K562 (cell line): Measurements from ENCODE around the gene CDYL. TPM values are rescaled to one million over a fixed set of nuclear protein-coding genes. Genes with fewer than 3 reads are reported as not detected.

ENCODE experiments used
- ATAC-seq: fragments of 200-7000 bp; cut with Tn5 transposase; 3 replicates; pipeline ENCODE4 v1.9.1; 2020; ENCODE audit warnings: moderate library complexity
- BruUV-seq: library from RNA; stranded (reverse); fragments of 400-500 nt; replicated peaks from 2 replicates; lab custom pipeline; 2021; lab: Mats Ljungman, UMichigan
- CTCF ChIA-PET: fragments of 300-600 bp; formaldehyde crosslinking; extraction: SDS; loops from one replicate; lab custom pipeline; 2021; ENCODE audit warnings: low intra/inter-chr PET ratio; lab: Yijun Ruan, JAX
- POLR2A ChIA-PET: fragments of 300-600, 350-650 bp; sonication (Branson Sonifier 250); formaldehyde crosslinking; extraction: SDS; loops from one replicate; lab custom pipeline; 2021; ENCODE audit warnings: antibody characterized with exemption, inconsistent platforms; lab: Yijun Ruan, JAX
- DNase-seq, 4 experiments: peaks; one replicate each; pipeline versions ENCODE4 v3.0.0 to v3.0.0-alpha.2; 2011 to 2018; ENCODE audit warnings: low spot score in 3 of 4, mixed read lengths in 3 of 4; ENCODE audit errors: extremely low read depth in 1 of 4
- FAIRE-seq: peaks from 2 replicates; lab custom pipeline; 2011; peaks lifted over from hg19 to GRCh38; lab: Jason Lieb, UNC
- H2AFZ ChIP-seq: 2 replicates; pipeline ENCODE4 v1.6.0; 2011; ENCODE audit warnings: low read depth, low read length, control low read depth, inconsistent platforms
- H3K27ac ChIP-seq: fragments of 200-600 bp; 3 replicates; pipeline ENCODE4 v1.8.0; 2011; ENCODE audit warnings: low read depth, mild to moderate bottlenecking, control low read depth, inconsistent platforms, low read length, moderate library complexity, mixed read lengths; ENCODE audit errors: extremely low read depth
- H3K27me3 ChIP-seq, 2 experiments: fragments of 300-600 bp in 1 of 2; 2 replicates in 1 of 2; 3 replicates in 1 of 2; pipeline versions ENCODE4 v1.6.0 to v1.8.0; 2011; ENCODE audit warnings: inconsistent platforms in 2 of 2, low read length in 2 of 2, mild to moderate bottlenecking in 1 of 2, mixed read lengths in 1 of 2, moderate library complexity in 1 of 2; ENCODE audit not compliant: control insufficient read depth in 2 of 2, insufficient read depth in 2 of 2
- H3K36me3 ChIP-seq: fragments of 300-600 bp; 3 replicates; pipeline ENCODE4 v1.8.0; 2011; ENCODE audit warnings: mild to moderate bottlenecking, low read length, inconsistent platforms; ENCODE audit not compliant: control insufficient read depth, insufficient read depth
- H3K4me1 ChIP-seq, 2 experiments: fragments of 200-600 bp in 1 of 2; replicated peaks in 1 of 2; 2 replicates in 1 of 2; 3 replicates in 1 of 2; pipeline versions ENCODE4 v1.5.1 to v1.8.0; 2011; ENCODE audit warnings: inconsistent platforms in 2 of 2, low read length in 2 of 2, mild to moderate bottlenecking in 1 of 2, mixed read lengths in 1 of 2, moderate library complexity in 1 of 2; ENCODE audit not compliant: control insufficient read depth in 2 of 2, insufficient read depth in 2 of 2
- H3K4me2 ChIP-seq: 2 replicates; pipeline ENCODE4 v1.6.1; 2011; ENCODE audit warnings: low read length, control low read depth, inconsistent platforms, mixed read lengths; ENCODE audit not compliant: insufficient read depth
- H3K4me3 ChIP-seq: fragments of 200-600 bp; sonication (generic), shearing (Covaris generic); 2 replicates; pipeline ENCODE4 v1.5.1; 2016; ENCODE audit warnings: control low read depth, inconsistent platforms
- H3K79me2 ChIP-seq: fragments of 200-600 bp; 3 replicates; pipeline ENCODE4 v1.8.0; 2011; ENCODE audit warnings: low read length, inconsistent platforms; ENCODE audit not compliant: control insufficient read depth, insufficient read depth
- H3K9ac ChIP-seq, 2 experiments: 2 replicates each; pipeline versions ENCODE4 v1.6.0 to v1.6.1; 2011; ENCODE audit warnings: low read depth in 2 of 2, low read length in 2 of 2, control low read depth in 1 of 2, inconsistent platforms in 1 of 2, mild to moderate bottlenecking in 1 of 2, mixed read lengths in 1 of 2; ENCODE audit not compliant: insufficient read depth in 1 of 2
- H3K9me1 ChIP-seq: one replicate; pipeline ENCODE4 v1.6.0; 2011; ENCODE audit warnings: inconsistent platforms, mild to moderate bottlenecking, low read length, moderate library complexity; ENCODE audit not compliant: control insufficient read depth, insufficient read depth
- H3K9me3 ChIP-seq: replicated peaks from 2 replicates; pipeline ENCODE4 v1.5.1; 2011; ENCODE audit warnings: low read depth, low read length, inconsistent platforms; ENCODE audit not compliant: control insufficient read depth, insufficient read depth
- H4K20me1 ChIP-seq: replicated peaks from 2 replicates; pipeline ENCODE4 v1.6.1; 2011; ENCODE audit warnings: low read length, inconsistent platforms, mixed read lengths; ENCODE audit not compliant: control insufficient read depth, insufficient read depth
- MYC ChIP-seq, 2 experiments: fragments of 250-450 bp in 1 of 2; sonication (Bioruptor Pico) in 1 of 2; IDR thresholded peaks; 2 replicates each; pipeline versions ENCODE4 v1.5.1 to v1.6.1; 2012 to 2021; ENCODE audit warnings: low read depth in 2 of 2, borderline replicate concordance in 1 of 2, improper control_type of control experiment in 1 of 2, low read length in 1 of 2, mild to moderate bottlenecking in 1 of 2, moderate library complexity in 1 of 2
- NCOA2 ChIP-seq, 2 experiments: fragments of 450-650 bp; IDR thresholded peaks; 2 replicates each; pipeline ENCODE4 v1.6.1; 2018; ENCODE audit warnings: mild to moderate bottlenecking in 2 of 2, moderate library complexity in 1 of 2; ENCODE audit not compliant: partially characterized antibody in 2 of 2
- POLR2G ChIP-seq: fragments of 200-400 bp; formaldehyde crosslinking; IDR thresholded peaks from 2 replicates; pipeline ENCODE4 v1.6.1; 2017; ENCODE audit warnings: low read depth, mild to moderate bottlenecking, antibody characterized with exemption, low read length, moderate library complexity
- ZNF121 ChIP-seq: sonication (generic); formaldehyde crosslinking; conservative IDR thresholded peaks from 2 replicates; pipeline ENCODE4 v1.8.0; 2022; ENCODE audit warnings: missing genetic modification reagents
- WGBS: fragments of 100-300 bp; shearing (Covaris generic); methylation state at CpG from one replicate; pipeline ENCODE4 v1.1.6; 2016; ENCODE audit warnings: low coverage, mixed read lengths; ENCODE audit not compliant: insufficient coverage; ENCODE audit errors: missing lambda C conversion rate; 5-methylcytosine and 5-hydroxymethylcytosine counted together
- in situ Hi-C: fragments of 300-500 bp; cut with MboI; formaldehyde crosslinking; loops from 4 replicates; pipeline ENCODE4 v1.15.0; 2018; ENCODE audit warnings: inconsistent platforms, mixed read lengths
- intact Hi-C: fragments of 100-400 bp; cut with micrococcal nuclease; formaldehyde crosslinking; loops from 2 replicates; pipeline ENCODE4 v1.14.2; 2022
- polyA plus RNA-seq, 8 experiments: library from polyadenylated mRNA; depleted of rRNA in 4 of 8; stranded (reverse) in 5 of 8; unstranded in 3 of 8; fragments of >200 nt; fragmentation: Nextera tagmentation in 2 of 8; fragmentation: Illumina TruSeq in 1 of 8; extraction: Ambion mirVana in 2 of 8; extraction: Trizol in 1 of 8; gene quantifications; 2 replicates each; pipeline versions ENCODE4 v1.2.1 to v1.2.3, GENCODE V29; 2011 to 2014; ENCODE audit warnings: inconsistent platforms in 1 of 8, missing spikeins in 1 of 8
- total RNA-seq, 7 experiments: library from RNA; depleted of rRNA in 6 of 7; stranded (reverse); fragments of >200 nt in 6 of 7; fragmentation: Illumina TruSeq in 2 of 7; extraction: Trizol in 2 of 7; gene quantifications; 2 replicates each; pipeline versions ENCODE4 v1.2.1 to v1.2.3, GENCODE V29; 2011 to 2021; ENCODE audit warnings: low replicate concordance in 1 of 7
- TF ChIP-seq, protein P1 (sequence below): fragments of 200-800 bp; sonication (Bioruptor generic); IDR thresholded peaks from 2 replicates; pipeline ENCODE4 v1.6.1; 2017; ENCODE audit warnings: missing genetic modification characterization, missing compliant biosample characterization
- TF ChIP-seq, protein P2 (sequence below): fragments of 450-650 bp; formaldehyde crosslinking; IDR thresholded peaks from 2 replicates; pipeline ENCODE4 v1.4.0; 2020; ENCODE audit warnings: mild to moderate bottlenecking, mixed read lengths
- TF ChIP-seq, protein P3 (sequence below): sonication (generic); formaldehyde crosslinking; IDR thresholded peaks from 2 replicates; pipeline ENCODE4 v1.5.0; 2020; ENCODE audit warnings: missing genetic modification reagents
- TF ChIP-seq, protein P4 (sequence below), 3 experiments: IDR thresholded peaks in 2 of 3; conservative IDR thresholded peaks in 1 of 3; 2 replicates each; pipeline ENCODE4 v1.5.1; 2011 to 2012; ENCODE audit warnings: low read length in 3 of 3, mild to moderate bottlenecking in 3 of 3, control low read depth in 2 of 3, improper control_type of control experiment in 1 of 3, inconsistent platforms in 1 of 3, low read depth in 1 of 3, mixed read lengths in 1 of 3, moderate library complexity in 1 of 3; ENCODE audit not compliant: insufficient read depth in 2 of 3
- TF ChIP-seq, protein P5 (sequence below): fragments of 450-650 bp; formaldehyde crosslinking; IDR thresholded peaks from 2 replicates; pipeline ENCODE4 v1.4.0; 2022; ENCODE audit warnings: missing genetic modification characterization

Gene CDYL
- total and polyA plus RNA-seq, 9 of the 15 experiments (the other 6 are each of a cell fraction or from before 2014, with no cell fraction given), result 8.1 to 45.8 (median 40.8) TPM

DNA sequence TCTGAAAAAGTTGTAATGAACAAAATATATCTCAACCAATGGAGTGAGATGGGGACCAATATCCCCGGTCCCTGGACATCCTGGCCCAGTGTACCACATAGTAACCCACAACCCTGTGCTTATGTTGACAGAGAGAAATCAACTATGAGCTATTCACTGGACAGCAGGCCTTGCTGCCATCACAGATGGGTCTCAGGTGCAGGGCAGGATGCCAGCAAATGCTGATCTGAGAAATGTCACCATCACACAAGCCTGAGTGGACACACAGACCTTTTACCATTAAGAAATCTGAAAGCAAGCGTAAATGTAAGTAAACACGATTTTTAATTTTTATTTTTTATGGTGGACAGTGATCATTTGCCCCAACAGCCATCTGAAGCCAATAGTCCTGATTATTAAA lies 218.5 kb downstream of the CDYL start (continued):
- TF ChIP-seq, protein P1, sequence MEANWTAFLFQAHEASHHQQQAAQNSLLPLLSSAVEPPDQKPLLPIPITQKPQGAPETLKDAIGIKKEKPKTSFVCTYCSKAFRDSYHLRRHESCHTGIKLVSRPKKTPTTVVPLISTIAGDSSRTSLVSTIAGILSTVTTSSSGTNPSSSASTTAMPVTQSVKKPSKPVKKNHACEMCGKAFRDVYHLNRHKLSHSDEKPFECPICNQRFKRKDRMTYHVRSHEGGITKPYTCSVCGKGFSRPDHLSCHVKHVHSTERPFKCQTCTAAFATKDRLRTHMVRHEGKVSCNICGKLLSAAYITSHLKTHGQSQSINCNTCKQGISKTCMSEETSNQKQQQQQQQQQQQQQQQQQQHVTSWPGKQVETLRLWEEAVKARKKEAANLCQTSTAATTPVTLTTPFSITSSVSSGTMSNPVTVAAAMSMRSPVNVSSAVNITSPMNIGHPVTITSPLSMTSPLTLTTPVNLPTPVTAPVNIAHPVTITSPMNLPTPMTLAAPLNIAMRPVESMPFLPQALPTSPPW (CRISPR knock-in tag), result no peak

DNA sequence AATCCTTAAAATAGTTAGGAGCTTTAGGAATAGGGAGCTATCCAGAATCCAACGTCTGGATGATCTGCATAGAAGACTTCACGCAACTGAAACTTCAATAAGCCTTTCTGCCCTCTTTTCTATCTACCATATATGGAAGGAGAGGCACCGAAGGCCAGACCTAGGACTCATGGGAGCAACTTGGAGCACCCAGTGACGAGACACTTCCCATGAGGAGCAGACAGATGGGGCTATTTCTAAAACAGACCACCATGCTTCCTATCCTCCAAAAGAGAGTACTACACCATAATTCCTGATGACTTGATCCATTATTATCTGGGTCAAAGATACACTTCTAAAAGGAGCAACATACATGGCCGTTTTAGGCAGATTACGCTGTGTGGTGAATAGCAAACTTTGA lies 221.7 kb downstream of the CDYL start:
- no peak for DNase-seq
- Histone ChIP-seq H4K20me1 (no peaks in the 10 kb centered on the region), H3K27me3 (no peaks in the 10 kb centered on the region), H3K9ac (no peak overlapping the region), H3K9me1 (no peaks in the 10 kb centered on the region), H3K4me1 (peaks cover 0 to 2% of the 10 kb centered on the region in 2 experiments; a peak in 1 of 5 replicates), H3K36me3 (peaks cover 48% of the 10 kb centered on the region; the same call in 2 of the 3 replicates), H3K4me2 (no peak overlapping the region), H2AFZ (no peak overlapping the region), H3K27ac (no peak overlapping the region), H3K4me3 (no peak overlapping the region), H3K79me2 (peaks cover 5% of the 10 kb centered on the region; the same call in 1 of the 3 replicates), H3K9me3 (no peaks in the 10 kb centered on the region)
- in situ Hi-C loops, result no loop called here
- 75% methylated on average over 6 of the region's 6 CpGs for WGBS
- intact Hi-C loops, result no loop called here
- TF ChIP-seq, protein P2, sequence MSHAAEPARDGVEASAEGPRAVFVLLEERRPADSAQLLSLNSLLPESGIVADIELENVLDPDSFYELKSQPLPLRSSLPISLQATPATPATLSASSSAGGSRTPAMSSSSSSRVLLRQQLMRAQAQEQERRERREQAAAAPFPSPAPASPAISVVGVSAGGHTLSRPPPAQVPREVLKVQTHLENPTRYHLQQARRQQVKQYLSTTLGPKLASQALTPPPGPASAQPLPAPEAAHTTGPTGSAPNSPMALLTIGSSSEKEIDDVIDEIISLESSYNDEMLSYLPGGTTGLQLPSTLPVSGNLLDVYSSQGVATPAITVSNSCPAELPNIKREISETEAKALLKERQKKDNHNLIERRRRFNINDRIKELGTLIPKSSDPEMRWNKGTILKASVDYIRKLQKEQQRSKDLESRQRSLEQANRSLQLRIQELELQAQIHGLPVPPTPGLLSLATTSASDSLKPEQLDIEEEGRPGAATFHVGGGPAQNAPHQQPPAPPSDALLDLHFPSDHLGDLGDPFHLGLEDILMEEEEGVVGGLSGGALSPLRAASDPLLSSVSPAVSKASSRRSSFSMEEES (CRISPR knock-in tag), result no peak
- TF ChIP-seq, protein P3, sequence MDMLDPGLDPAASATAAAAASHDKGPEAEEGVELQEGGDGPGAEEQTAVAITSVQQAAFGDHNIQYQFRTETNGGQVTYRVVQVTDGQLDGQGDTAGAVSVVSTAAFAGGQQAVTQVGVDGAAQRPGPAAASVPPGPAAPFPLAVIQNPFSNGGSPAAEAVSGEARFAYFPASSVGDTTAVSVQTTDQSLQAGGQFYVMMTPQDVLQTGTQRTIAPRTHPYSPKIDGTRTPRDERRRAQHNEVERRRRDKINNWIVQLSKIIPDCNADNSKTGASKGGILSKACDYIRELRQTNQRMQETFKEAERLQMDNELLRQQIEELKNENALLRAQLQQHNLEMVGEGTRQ, result no peak
- TF ChIP-seq MYC (IDR thresholded peaks at IDR 0.05; ENCODE audit: low read depth, low read length) (no peak), MYC (CRISPR knock-in tag; IDR thresholded peaks at IDR 0.05; ENCODE audit: borderline replicate concordance, low read depth) (no peak), ZNF121 (CRISPR knock-in tag) (no peak), POLR2G (no peak), NCOA2 (IDR thresholded peaks at IDR 0.05; ENCODE audit: partially characterized antibody in 2 of 2) (no peak)
- TF ChIP-seq, protein P4, sequence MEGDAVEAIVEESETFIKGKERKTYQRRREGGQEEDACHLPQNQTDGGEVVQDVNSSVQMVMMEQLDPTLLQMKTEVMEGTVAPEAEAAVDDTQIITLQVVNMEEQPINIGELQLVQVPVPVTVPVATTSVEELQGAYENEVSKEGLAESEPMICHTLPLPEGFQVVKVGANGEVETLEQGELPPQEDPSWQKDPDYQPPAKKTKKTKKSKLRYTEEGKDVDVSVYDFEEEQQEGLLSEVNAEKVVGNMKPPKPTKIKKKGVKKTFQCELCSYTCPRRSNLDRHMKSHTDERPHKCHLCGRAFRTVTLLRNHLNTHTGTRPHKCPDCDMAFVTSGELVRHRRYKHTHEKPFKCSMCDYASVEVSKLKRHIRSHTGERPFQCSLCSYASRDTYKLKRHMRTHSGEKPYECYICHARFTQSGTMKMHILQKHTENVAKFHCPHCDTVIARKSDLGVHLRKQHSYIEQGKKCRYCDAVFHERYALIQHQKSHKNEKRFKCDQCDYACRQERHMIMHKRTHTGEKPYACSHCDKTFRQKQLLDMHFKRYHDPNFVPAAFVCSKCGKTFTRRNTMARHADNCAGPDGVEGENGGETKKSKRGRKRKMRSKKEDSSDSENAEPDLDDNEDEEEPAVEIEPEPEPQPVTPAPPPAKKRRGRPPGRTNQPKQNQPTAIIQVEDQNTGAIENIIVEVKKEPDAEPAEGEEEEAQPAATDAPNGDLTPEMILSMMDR (IDR thresholded peaks at IDR 0.05 in 2 of 3, conservative IDR thresholded peaks at IDR 0.05 in 1 of 3; ENCODE audit: insufficient read depth in 2 of 3, low read depth in 1 of 3, low read length in 3 of 3), result peak; percentile 18 to 43 (median 32); a peak in 4 of 6 replicates
- TF ChIP-seq, protein P5, sequence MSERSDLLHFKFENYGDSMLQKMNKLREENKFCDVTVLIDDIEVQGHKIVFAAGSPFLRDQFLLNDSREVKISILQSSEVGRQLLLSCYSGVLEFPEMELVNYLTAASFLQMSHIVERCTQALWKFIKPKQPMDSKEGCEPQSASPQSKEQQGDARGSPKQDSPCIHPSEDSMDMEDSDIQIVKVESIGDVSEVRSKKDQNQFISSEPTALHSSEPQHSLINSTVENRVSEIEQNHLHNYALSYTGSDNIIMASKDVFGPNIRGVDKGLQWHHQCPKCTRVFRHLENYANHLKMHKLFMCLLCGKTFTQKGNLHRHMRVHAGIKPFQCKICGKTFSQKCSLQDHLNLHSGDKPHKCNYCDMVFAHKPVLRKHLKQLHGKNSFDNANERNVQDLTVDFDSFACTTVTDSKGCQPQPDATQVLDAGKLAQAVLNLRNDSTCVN (CRISPR knock-in tag), result no peak
- ATAC-seq, result peak; percentile 71
- no TSS peak for BruUV-seq
- FAIRE-seq, result no peak
- ChIA-PET POLR2A (no interaction called here), CTCF (no interaction called here)
